ENCODE results near the gene SCN4B.

SCN4B gene

GRCh38 chr11:118112711-118113430 lies 39.8 kb downstream of the SCN4B start:
- peaks cover 2% of the 10 kb centered on the region for H3K36me3 ChIP-seq (ENCODE audit: control insufficient read depth, insufficient read depth, low read length)
- H3K27me3 ChIP-seq (ENCODE audit: control insufficient read depth, insufficient read depth, low read length) = no peaks in the 10 kb centered on the region
- no peak overlapping the region for H3K4me3 ChIP-seq (ENCODE audit: low read length)
- no peak overlapping the region for H3K27ac ChIP-seq (ENCODE audit: low read depth, low read length)
- H3K9ac ChIP-seq (ENCODE audit: low read length) = no peak overlapping the region
- H3K4me1 ChIP-seq (ENCODE audit: control insufficient read depth, insufficient read depth, low read length) = no peaks in the 10 kb centered on the region

- no peak overlapping the region for H3K9ac ChIP-seq (ENCODE audit: low read length)
- H3K27me3 ChIP-seq (ENCODE audit: control insufficient read depth, insufficient read depth, low read length) = no peaks in the 10 kb centered on the region
- peaks cover 2% of the 10 kb centered on the region for H3K36me3 ChIP-seq (ENCODE audit: control insufficient read depth, insufficient read depth, low read length)
- H3K4me3 ChIP-seq (ENCODE audit: low read length) = no peak overlapping the region
- no peaks in the 10 kb centered on the region for H3K4me1 ChIP-seq (ENCODE audit: control insufficient read depth, insufficient read depth, low read length)
- no peak overlapping the region for H3K27ac ChIP-seq (ENCODE audit: low read depth, low read length)
Measured at GRCh38 chr11:118111744-118112035, 40.9 kb downstream of the SCN4B start.

- Histone ChIP-seq H3K27ac (ENCODE audit: low read depth, low read length) (no peak overlapping the region), H3K4me3 (ENCODE audit: low read length) (no peak overlapping the region), H3K9ac (ENCODE audit: low read length) (no peak overlapping the region), H3K27me3 (ENCODE audit: control insufficient read depth, insufficient read depth, low read length) (no peaks in the 10 kb centered on the region), H3K4me1 (ENCODE audit: control insufficient read depth, insufficient read depth, low read length) (no peaks in the 10 kb centered on the region), H3K36me3 (ENCODE audit: control insufficient read depth, insufficient read depth, low read length) (peaks cover 2% of the 10 kb centered on the region)
Measured at GRCh38 chr11:118111019-118111743, 41.4 kb downstream of the SCN4B start.

- H3K36me3 ChIP-seq (ENCODE audit: control insufficient read depth, insufficient read depth, low read length) = peaks cover 2% of the 10 kb centered on the region
- no peak overlapping the region for H3K4me3 ChIP-seq (ENCODE audit: low read length)
- H3K27ac ChIP-seq (ENCODE audit: low read depth, low read length) = no peak overlapping the region
- no peak overlapping the region for H3K9ac ChIP-seq (ENCODE audit: low read length)
- H3K27me3 ChIP-seq (ENCODE audit: control insufficient read depth, insufficient read depth, low read length) = no peaks in the 10 kb centered on the region
- H3K4me1 ChIP-seq (ENCODE audit: control insufficient read depth, insufficient read depth, low read length) = no peaks in the 10 kb centered on the region
Measured at GRCh38 chr11:118109231-118109630, 43.4 kb downstream of the SCN4B start.

- Histone ChIP-seq H3K4me3 (ENCODE audit: low read length) (no peak overlapping the region), H3K4me1 (ENCODE audit: control insufficient read depth, insufficient read depth, low read length) (no peaks in the 10 kb centered on the region), H3K27ac (ENCODE audit: low read depth, low read length) (no peak overlapping the region), H3K9ac (ENCODE audit: low read length) (no peak overlapping the region), H3K27me3 (ENCODE audit: control insufficient read depth, insufficient read depth, low read length) (no peaks in the 10 kb centered on the region), H3K36me3 (ENCODE audit: control insufficient read depth, insufficient read depth, low read length) (no peaks in the 10 kb centered on the region)
Measured at GRCh38 chr11:118108513-118108912, 44.1 kb downstream of the SCN4B start.

- no peaks in the 10 kb centered on the region for H3K27me3 ChIP-seq (ENCODE audit: control insufficient read depth, insufficient read depth, low read length)
- H3K9ac ChIP-seq (ENCODE audit: low read length) = no peak overlapping the region
- no peaks in the 10 kb centered on the region for H3K4me1 ChIP-seq (ENCODE audit: control insufficient read depth, insufficient read depth, low read length)
- H3K27ac ChIP-seq (ENCODE audit: low read depth, low read length) = no peak overlapping the region
- H3K4me3 ChIP-seq (ENCODE audit: low read length) = no peak overlapping the region
- no peaks in the 10 kb centered on the region for H3K36me3 ChIP-seq (ENCODE audit: control insufficient read depth, insufficient read depth, low read length)
Measured at GRCh38 chr11:118106789-118107335, 45.8 kb downstream of the SCN4B start.

GRCh38 chr11:118105657-118106305 lies 46.8 kb downstream of the SCN4B start:
- H3K27ac ChIP-seq (ENCODE audit: low read depth, low read length) = no peak overlapping the region
- H3K27me3 ChIP-seq (ENCODE audit: control insufficient read depth, insufficient read depth, low read length) = no peaks in the 10 kb centered on the region
- no peaks in the 10 kb centered on the region for H3K36me3 ChIP-seq (ENCODE audit: control insufficient read depth, insufficient read depth, low read length)
- H3K9ac ChIP-seq (ENCODE audit: low read length) = no peak overlapping the region
- no peak overlapping the region for H3K4me3 ChIP-seq (ENCODE audit: low read length)
- no peaks in the 10 kb centered on the region for H3K4me1 ChIP-seq (ENCODE audit: control insufficient read depth, insufficient read depth, low read length)

- Histone ChIP-seq H3K4me3 (ENCODE audit: low read length) (no peak overlapping the region), H3K27me3 (ENCODE audit: control insufficient read depth, insufficient read depth, low read length) (no peaks in the 10 kb centered on the region), H3K27ac (ENCODE audit: low read depth, low read length) (no peak overlapping the region), H3K36me3 (ENCODE audit: control insufficient read depth, insufficient read depth, low read length) (no peaks in the 10 kb centered on the region), H3K9ac (ENCODE audit: low read length) (no peak overlapping the region), H3K4me1 (ENCODE audit: control insufficient read depth, insufficient read depth, low read length) (no peaks in the 10 kb centered on the region)
Measured at GRCh38 chr11:118104491-118104890, 48.1 kb downstream of the SCN4B start.

GRCh38 chr11:118102721-118103261 lies 49.8 kb downstream of the SCN4B start:
- Histone ChIP-seq H3K4me3 (ENCODE audit: low read length) (no peak overlapping the region), H3K9ac (ENCODE audit: low read length) (no peak overlapping the region), H3K36me3 (ENCODE audit: control insufficient read depth, insufficient read depth, low read length) (no peaks in the 10 kb centered on the region), H3K27ac (ENCODE audit: low read depth, low read length) (no peak overlapping the region), H3K27me3 (ENCODE audit: control insufficient read depth, insufficient read depth, low read length) (no peaks in the 10 kb centered on the region), H3K4me1 (ENCODE audit: control insufficient read depth, insufficient read depth, low read length) (no peaks in the 10 kb centered on the region)

GRCh38 chr11:118100691-118101232 lies 51.9 kb downstream of the SCN4B start:
- Histone ChIP-seq H3K4me1 (ENCODE audit: control insufficient read depth, insufficient read depth, low read length) (no peaks in the 10 kb centered on the region), H3K4me3 (ENCODE audit: low read length) (no peak overlapping the region), H3K36me3 (ENCODE audit: control insufficient read depth, insufficient read depth, low read length) (no peaks in the 10 kb centered on the region), H3K9ac (ENCODE audit: low read length) (no peak overlapping the region), H3K27me3 (ENCODE audit: control insufficient read depth, insufficient read depth, low read length) (no peaks in the 10 kb centered on the region), H3K27ac (ENCODE audit: low read depth, low read length) (no peak overlapping the region)

- Histone ChIP-seq H3K4me3 (ENCODE audit: low read length) (no peak overlapping the region), H3K4me1 (ENCODE audit: control insufficient read depth, insufficient read depth, low read length) (no peaks in the 10 kb centered on the region), H3K27me3 (ENCODE audit: control insufficient read depth, insufficient read depth, low read length) (no peaks in the 10 kb centered on the region), H3K9ac (ENCODE audit: low read length) (no peak overlapping the region), H3K36me3 (ENCODE audit: control insufficient read depth, insufficient read depth, low read length) (no peaks in the 10 kb centered on the region), H3K27ac (ENCODE audit: low read depth, low read length) (no peak overlapping the region)
Measured at GRCh38 chr11:118099838-118100556, 52.6 kb downstream of the SCN4B start.
